Measurements from ENCODE around the gene SRP72.

DNA sequence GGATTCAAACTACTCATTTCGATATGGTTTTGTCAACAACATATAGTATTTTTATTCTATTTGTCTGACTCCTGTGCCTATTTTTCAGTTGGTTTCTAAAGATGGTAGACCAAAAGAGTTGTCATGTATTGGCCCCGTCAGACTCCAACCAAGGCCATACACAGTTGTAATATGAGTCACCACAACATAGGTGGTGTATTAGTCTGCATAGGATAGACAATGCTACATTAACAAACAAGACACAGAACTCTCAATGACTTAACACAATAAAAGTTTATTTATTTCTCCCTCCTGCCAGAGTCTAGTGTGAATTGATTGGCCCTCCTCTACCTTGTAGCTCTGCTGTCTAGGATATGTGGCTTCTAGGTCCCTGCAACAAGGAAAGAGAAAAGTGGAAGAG is 84.1 kb downstream of the SRP72 start:
- TF ChIP-seq, protein P1, sequence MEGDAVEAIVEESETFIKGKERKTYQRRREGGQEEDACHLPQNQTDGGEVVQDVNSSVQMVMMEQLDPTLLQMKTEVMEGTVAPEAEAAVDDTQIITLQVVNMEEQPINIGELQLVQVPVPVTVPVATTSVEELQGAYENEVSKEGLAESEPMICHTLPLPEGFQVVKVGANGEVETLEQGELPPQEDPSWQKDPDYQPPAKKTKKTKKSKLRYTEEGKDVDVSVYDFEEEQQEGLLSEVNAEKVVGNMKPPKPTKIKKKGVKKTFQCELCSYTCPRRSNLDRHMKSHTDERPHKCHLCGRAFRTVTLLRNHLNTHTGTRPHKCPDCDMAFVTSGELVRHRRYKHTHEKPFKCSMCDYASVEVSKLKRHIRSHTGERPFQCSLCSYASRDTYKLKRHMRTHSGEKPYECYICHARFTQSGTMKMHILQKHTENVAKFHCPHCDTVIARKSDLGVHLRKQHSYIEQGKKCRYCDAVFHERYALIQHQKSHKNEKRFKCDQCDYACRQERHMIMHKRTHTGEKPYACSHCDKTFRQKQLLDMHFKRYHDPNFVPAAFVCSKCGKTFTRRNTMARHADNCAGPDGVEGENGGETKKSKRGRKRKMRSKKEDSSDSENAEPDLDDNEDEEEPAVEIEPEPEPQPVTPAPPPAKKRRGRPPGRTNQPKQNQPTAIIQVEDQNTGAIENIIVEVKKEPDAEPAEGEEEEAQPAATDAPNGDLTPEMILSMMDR (IDR thresholded peaks at IDR 0.05), result no peak
- TF ChIP-seq HOXB5 (CRISPR knock-in tag; IDR thresholded peaks at IDR 0.05) (no peak), MAX (IDR thresholded peaks at IDR 0.05) (no peak), HDAC2 (IDR thresholded peaks at IDR 0.05) (no peak), ESRRA (IDR thresholded peaks at IDR 0.05; ENCODE audit: borderline replicate concordance, low read length) (no peak), SMC3 (IDR thresholded peaks at IDR 0.05) (no peak), JUN (IDR thresholded peaks at IDR 0.05) (no peak), POLR2A (IDR thresholded peaks at IDR 0.05; ENCODE audit: low read length) (no peak)

All from A549 (cell line).